Measurements from ENCODE around the gene GCKR.
A peak's percentile ranks its signal among the peaks of the same experiment; 100 is the strongest.

GCKR gene, protein sequence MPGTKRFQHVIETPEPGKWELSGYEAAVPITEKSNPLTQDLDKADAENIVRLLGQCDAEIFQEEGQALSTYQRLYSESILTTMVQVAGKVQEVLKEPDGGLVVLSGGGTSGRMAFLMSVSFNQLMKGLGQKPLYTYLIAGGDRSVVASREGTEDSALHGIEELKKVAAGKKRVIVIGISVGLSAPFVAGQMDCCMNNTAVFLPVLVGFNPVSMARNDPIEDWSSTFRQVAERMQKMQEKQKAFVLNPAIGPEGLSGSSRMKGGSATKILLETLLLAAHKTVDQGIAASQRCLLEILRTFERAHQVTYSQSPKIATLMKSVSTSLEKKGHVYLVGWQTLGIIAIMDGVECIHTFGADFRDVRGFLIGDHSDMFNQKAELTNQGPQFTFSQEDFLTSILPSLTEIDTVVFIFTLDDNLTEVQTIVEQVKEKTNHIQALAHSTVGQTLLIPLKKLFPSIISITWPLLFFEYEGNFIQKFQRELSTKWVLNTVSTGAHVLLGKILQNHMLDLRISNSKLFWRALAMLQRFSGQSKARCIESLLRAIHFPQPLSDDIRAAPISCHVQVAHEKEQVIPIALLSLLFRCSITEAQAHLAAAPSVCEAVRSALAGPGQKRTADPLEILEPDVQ

DNA sequence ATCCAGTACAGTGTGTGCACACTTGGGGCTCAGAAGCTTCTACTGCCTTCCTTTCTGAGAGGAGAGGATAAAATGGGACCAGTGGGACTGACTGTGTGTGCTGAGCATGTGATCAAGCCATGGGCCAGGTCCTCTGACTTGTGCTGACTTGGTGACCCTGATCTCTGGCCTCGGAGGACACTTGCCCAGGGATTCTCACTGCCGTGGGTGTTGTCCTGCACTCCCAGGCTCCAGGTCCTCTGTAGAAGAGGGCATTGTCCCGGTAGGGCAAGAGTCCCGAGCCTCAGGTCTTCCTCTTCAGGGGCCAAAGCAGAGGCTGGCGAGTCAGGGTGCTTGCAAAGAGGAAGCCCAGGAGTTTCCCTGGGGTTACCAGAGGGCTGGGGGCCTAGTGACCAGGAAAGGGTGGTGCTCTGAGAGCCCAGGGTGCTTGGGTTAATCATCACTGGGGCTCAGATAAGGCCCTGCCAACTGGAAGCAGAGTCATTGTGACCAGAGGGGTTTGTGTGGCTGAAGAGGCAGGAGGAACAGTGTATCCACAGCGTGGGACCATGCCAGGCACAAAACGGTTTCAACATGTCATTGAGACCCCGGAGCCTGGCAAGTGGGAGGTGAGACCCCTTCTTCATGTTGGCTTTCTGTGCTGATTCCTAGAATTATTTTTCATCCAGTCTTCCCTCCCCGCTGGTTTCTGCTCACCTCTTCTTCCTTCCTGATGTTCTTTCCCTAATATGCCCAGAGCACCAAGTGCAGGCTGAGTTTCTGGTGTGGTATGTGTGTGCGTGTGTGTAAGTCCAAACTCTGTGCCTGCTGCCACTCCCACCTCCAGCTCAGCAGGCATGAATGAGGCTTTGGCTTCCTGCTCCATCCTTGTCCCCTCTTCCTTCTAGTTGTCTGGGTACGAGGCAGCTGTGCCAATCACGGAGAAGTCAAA is at the start of gene GCKR:
Gene GCKR (plus strand): TSS at position 483 of the 931 bp plus-strand sequence. CDS start 66 bp downstream, at position 549.
- DNase-seq (ENCODE audit: low read depth), result no peak

DNA sequence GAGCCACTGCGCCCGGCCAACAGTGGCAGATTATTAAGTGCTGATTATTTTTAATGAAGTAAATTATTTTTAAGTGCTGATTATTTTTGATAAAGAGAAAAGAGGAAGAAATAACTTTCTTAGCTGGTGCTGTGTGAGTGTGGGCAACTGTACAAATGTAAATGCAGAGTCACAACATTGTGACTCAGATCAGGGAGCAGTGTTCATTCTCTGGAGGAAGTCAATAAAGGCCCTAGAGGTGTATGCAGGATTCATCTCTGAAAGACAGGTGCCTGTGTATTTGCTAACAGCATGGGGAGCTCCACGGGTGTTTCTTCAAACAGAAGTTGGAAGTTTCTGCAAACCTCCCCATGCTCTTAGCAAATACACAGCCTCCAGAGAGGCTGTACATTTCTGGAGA is 48.3 kb upstream of the GCKR start:
- DNase-seq (ENCODE audit: low read depth), result no peak
- H3K4me3 ChIP-seq (ENCODE audit: low read depth, low read length), result no peak overlapping the region

More for the DNA sequence above, at the start of gene GCKR:
- H3K4me3 ChIP-seq (ENCODE audit: low read depth, low read length), result peak within 1 kb of the TSS; percentile 75

DNA sequence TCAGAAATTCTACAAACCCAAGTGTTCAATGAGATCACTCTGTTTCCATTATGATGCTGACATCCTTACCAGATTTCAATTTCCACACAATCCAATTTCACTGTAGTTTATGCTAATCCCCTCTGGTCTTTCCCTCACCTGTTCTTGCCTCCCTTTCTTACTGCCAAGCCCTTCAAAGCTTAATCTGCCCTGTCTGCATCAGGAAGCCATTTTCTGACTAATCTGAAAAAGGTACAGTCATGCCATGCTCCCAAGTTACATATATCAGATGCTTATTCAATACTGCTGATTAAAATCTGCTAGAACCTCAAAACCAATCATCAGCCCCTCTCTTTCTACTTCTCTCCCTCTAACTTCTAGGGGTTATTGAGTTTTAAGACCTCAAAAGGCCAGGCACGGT is 45.5 kb upstream of the GCKR start:
- no peak for DNase-seq (ENCODE audit: low read depth)
- H3K4me3 ChIP-seq (ENCODE audit: low read depth, low read length), result no peak overlapping the region

DNA sequence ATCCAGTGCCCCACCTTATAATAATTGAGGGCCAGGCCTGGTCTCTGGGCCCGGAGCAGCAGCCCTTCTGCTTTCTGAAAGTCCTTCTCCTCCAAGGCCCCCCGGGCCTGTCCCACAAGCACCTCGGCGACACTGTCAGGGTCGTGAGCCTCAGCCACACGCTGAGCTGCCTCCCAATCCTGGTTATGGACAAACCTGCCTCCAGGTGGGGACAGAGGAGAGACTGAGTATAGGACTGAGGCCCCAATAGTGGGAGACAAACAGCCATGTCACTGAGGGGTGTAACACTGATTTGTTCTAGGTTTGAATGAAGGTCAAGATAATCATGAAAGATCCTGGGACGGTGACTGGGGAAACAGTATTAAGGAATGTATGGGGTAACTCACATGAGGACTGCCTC is 42.7 kb upstream of the GCKR start:
- no peak overlapping the region for H3K4me3 ChIP-seq (ENCODE audit: low read depth, low read length)
- DNase-seq (ENCODE audit: low read depth), result no peak

DNA sequence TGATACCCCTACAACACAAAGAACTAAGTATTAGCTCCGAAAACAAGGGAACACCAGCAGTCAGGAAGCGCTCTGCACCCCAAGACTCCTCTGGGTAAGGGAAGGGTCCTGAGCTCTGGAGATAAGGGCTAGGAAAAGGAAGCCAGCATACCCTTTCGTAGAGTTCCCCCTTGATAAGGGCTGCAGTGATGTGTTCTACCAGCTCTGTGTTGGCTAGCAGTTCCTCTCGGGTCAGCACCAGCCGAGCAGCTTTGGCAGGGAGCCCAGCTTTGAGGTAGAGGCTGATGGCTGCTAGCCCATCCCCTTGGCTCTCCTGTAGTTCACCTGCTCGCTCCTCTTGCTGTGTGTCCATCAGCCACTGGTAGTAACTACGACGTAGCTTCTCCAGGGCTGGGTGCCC is 35.5 kb upstream of the GCKR start:
- H3K4me3 ChIP-seq (ENCODE audit: low read depth, low read length), result no peak overlapping the region

DNA sequence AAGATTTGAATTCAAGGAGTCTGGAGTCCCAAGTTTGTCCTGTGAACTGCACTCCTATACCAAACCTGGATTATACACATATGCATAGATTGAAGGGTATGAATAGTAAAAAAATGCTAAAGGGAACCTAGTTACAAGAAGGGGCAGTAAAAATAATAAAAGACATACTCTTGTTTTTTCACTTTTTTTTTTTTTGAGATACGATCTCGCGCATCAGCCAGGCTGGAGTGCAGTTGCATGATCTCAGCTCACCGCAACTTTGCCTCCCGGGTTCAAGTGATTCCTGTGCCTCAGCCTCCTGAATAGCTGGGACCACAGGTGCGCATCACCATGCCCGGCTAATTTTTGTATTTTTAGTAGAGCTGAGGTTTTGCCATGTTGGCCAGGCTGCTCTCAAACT is 32.2 kb upstream of the GCKR start:
- H3K4me3 ChIP-seq (ENCODE audit: low read depth, low read length), result no peak overlapping the region
- DNase-seq (ENCODE audit: low read depth), result no peak

More for the DNA sequence above, 35.5 kb upstream of the GCKR start:
- DNase-seq (ENCODE audit: low read depth), result no peak

DNA sequence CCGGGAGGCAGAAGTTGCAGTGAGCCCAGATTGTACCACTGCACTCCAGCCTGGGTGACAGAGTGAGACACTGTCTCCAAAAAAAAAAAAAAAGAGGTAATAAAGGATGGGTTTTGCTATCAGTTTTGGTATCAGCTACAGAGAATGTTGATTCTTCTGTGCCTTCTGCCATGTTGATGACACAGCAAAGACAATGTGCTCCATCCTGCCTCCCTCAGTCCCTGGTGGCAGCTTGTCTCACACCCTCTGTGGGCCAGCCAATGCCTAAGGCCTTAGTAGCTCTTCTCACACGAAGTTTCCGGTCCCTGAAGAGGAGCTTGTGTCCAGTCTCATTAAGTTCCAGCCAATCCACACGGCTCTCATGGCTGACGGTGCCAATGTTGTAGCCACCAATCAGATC is 24.7 kb upstream of the GCKR start:
- H3K4me3 ChIP-seq (ENCODE audit: low read depth, low read length), result no peak overlapping the region

DNA sequence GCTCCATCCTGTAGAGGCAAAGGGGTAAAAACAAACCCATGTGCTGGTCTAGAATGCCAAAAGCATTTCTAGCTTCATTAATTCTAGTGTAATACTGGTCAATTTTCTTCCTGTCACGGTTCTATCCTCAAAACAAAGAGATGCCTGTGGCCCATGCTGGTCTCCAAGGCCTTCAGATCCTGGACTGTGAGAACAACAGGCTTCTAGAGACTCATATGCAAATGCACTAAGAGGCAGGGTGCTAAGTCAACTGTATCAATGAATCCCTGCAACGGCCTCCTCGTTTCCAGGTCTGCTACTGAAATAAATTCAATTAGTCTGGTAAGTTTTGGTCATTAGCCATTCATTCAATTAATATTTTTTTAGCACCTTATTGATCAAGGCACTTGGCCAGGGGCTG is 11.1 kb upstream of the GCKR start:
- no peak for DNase-seq (ENCODE audit: low read depth)
- H3K4me3 ChIP-seq (ENCODE audit: low read depth, low read length), result no peak overlapping the region

More for the DNA sequence above, 24.7 kb upstream of the GCKR start:
- DNase-seq (ENCODE audit: low read depth), result no peak

DNA sequence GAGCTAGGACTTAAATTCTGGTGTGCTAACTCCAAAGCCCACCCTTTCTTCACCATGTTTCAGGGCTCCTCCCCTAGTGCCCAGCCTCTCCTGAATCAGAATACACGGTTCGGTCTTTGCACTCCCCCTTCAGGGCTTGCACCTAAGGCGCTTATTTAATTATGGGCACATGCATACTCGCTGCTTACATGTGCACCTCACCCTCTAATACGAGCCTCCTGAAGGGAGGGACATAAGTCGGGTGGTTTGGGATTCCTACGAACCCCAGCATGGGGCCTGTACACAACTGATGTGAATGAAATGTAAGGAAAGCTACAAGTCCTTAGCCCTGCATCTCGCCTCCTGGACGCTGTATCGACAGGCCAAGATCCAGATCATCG is 7.5 kb upstream of the GCKR start:
- no peak for DNase-seq (ENCODE audit: low read depth)
- H3K4me3 ChIP-seq (ENCODE audit: low read depth, low read length), result peak overlapping the region; percentile 77

DNA sequence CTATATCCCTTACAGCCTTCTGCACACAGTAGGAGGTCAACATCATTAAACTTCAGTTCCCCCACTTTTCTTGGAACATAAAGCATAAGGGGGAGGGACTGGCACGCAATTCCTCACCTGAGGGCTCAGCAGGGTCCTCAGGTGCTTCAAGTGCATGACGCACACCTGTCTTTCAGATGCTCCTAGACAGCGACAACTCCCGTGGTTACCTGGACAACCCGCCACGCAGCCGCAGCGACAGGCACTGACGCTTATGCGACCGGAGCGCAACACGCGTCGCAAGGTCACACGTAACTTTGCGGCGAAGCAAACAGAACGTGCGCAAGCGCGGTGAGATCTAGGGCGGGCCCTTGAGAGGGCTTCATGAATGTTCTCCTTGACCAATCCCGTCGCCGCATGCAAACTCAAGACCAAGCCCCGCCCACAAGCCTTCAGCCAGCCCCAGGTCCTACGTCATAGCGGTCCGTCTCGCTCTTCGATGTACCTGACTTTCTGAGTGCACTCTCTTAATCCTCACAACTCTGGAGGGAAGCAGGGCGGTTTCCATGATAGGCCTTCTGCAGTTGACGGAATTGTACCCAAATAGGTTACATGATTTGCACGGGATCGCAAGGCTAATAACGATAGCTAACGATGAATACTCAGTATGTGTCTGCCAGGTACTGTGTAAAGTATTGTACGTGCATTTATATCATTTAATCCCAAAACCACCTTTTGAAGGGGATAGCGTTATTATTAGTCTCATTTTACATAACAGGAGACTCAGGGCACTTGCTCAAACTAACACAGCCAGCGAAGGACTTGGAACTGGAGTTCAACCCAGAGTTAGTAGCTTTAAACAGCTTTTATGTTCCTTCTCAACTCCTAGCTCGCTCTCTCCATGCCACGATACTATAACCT is 6.9 kb upstream of the GCKR start, which contains the start of gene IFT172:
Gene IFT172 (minus strand): TSS at position 246 of the 900 bp plus-strand sequence. CDS start 90 bp downstream, at position 156.
- H3K4me3 ChIP-seq (ENCODE audit: low read depth, low read length), result peak within 1 kb of the TSS; percentile 77
- peak; percentile 95 for DNase-seq (ENCODE audit: low read depth)

DNA sequence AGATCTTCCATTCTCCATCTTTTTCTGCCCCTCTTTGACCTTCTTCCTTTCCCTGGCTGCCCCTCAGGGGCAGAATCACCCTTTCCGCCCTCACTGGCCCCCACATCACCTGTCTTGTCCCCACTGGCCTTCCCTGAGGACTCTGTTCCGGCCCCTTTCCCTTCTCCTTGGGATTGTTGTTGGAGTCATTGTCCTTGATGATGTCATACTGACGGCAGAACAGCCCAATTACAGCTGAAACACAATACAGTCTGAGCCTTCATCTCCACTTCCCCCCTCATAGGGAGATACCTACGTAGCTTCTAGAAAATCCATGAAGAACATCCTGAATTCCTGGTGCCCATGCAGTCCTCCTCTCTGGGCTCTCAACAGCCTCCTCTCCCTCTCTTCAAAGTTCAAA is 4.1 kb upstream of the GCKR start:
- no peak overlapping the region for H3K4me3 ChIP-seq (ENCODE audit: low read depth, low read length)
- no peak for DNase-seq (ENCODE audit: low read depth)

DNA sequence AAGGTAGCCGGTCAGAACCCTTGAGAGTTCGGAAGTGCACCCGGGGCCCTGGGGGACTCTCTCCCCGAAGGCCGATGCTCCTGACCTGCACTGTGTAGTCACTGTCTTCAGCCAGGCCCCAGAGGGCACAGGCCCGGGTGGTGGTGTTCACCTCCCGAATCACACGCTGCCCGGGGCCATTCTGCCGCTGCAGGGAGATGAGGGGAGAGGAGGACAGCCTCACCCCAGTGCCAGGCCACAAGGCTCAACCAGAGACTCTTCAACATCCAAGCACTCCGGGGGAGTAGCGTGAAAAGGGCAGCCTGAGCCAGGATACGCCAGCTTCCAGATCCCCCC is 2.7 kb upstream of the GCKR start:
- peak overlapping the region; percentile 75 for H3K4me3 ChIP-seq (ENCODE audit: low read depth, low read length)
- no peak for DNase-seq (ENCODE audit: low read depth)

DNA sequence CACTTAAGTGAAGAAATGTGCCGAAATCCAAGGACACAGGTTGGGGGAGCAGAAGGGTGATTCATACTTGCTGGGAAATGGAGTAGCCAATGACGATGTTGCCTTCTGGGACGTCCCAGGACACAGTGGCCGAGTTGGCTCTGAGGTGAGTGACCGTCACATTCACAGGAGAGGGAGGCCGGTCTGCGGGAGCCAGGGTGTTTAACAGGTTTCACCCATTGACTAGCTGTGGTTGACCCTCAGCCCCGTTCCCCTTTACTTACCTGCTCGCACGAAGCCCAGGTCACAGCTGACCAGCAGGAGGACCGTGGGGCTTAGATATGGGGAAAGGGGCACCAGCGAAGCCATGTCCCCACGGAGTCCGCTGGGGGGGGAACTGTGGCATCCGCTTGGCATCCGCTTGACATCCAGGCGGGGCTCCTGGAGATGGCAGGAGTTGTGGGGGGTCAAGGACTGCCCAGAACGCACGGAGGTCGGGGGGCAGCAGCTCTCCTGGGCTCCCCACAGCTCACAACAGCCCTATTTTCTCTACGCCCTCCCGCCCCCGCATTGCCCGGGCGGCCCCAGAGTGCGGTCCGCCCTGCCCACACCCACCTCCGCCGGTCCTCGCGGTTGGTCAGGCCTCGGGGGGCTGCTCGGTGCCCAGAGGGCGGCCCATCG is 2.2 kb upstream of the GCKR start:
- peak; percentile 41 for DNase-seq (ENCODE audit: low read depth)
- H3K4me3 ChIP-seq (ENCODE audit: low read depth, low read length), result peak overlapping the region; percentile 75

DNA sequence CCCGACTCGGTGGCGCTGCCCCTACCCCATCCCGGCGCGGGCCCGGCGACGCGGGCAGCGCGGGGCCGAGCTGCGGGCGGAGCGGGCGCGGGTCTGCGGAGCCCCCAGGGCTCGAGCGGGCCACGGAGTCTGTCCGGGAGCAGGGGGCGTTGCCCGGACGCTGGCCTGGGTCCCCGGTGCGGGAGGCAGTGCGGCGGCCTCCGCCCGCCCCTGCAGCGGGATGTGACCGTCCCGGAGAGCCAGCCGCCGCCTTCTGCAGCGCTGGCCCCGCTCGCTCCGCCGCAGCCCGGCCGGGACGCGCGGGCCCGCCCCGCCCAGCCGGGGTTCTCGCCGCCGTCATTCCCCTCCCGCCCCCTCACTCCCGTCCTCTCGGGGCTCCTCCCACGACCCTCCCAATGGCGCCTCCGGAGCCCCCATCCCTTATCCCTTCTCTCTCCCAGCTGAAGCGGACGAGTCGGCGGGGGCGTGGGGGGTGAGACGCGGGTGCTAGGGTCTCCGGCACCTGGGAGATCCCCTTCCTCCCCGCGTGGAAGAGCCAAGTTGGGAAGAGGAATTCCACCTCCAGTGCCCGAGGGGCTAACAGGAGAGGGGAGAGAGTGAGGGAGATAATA is 1.6 kb upstream of the GCKR start, which contains the start of gene FNDC4:
Gene FNDC4 (minus strand): TSS at position 257 of the 611 bp plus-strand sequence. CDS start 521 bp downstream, outside the sequence.
- DNase-seq (ENCODE audit: low read depth), result no peak
- peak within 1 kb of the TSS; percentile 75 for H3K4me3 ChIP-seq (ENCODE audit: low read depth, low read length)

DNA sequence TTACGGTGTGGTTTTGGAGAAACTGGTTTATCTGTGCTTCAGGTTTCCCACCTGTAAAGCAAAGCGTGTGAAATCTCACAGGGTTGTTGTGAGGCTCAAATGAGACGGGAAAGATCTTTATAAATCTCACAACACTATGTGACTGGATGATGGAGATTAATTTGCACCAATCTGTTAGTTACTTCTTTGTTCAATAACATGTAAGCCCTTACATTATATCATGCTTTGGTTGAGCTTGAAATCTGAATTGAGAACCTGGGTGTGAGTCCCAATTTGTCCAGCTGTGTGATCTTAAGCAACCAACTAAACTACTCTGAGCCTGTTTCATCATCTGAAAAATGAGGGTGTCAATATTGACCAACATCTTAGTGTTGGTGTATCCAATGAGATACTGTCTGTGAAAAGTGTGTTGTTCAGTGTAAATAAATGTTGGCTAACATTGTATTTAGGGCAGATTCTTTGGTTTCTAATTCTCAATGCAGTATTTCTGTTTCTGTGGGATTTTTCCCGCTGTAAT is 741 bp upstream of the GCKR start:
- DNase-seq (ENCODE audit: low read depth), result no peak
- peak overlapping the region; percentile 75 for H3K4me3 ChIP-seq (ENCODE audit: low read depth, low read length)

DNA sequence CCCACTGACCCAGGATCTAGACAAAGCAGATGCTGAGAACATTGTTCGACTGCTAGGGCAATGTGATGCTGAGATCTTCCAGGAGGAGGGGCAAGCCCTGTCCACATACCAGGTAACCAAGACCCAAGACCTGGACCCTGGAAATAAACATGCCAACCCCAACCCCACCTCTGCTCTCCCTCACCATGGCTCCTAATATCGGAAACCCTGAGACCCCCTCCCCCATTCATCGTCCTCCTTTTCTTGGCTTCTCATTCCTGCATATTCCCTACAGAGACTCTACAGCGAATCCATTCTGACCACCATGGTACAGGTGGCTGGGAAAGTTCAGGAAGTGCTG is 619 bp downstream of the GCKR start:
- no peak for DNase-seq (ENCODE audit: low read depth)

DNA sequence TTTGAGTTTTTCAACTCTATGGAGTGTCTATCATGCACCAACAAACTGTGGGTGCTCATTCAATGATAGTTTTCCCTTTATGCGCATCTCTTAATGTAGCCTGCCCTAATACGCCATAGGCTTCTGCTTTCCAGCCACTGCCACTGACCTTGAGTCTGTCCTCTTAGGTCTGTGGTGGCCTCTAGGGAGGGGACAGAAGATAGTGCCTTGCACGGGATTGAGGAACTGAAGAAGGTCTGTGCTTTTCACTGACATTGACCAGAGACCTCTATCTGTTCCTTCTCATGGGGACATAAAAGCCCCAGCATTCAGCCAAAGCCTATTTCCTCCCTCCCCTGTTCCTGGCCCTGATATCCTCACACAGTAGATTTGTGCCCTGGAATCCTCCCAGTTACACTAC is 2.3 kb downstream of the GCKR start:
- DNase-seq (ENCODE audit: low read depth), result no peak
- H3K4me3 ChIP-seq (ENCODE audit: low read depth, low read length), result no peak overlapping the region

More for the DNA sequence above, 619 bp downstream of the GCKR start:
- no peak overlapping the region for H3K4me3 ChIP-seq (ENCODE audit: low read depth, low read length)

DNA sequence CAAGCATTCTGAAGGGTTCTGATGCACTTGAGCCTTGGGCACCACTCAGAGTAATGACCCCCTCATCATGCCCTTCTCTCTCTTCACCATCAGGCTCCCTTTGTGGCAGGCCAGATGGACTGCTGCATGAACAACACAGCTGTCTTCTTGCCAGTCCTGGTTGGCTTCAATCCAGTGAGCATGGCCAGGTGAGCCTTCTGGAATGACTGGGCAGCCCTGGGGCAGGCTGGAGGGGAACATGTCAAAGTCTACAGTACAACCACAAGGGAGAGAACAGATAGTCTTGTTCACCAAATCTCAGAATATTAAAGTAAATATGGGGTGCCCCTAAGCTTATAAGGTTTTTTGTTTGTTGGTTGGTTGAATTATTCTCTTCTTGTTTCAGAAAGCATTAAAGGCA is 4.4 kb downstream of the GCKR start:
- no peak overlapping the region for H3K4me3 ChIP-seq (ENCODE audit: low read depth, low read length)
- DNase-seq (ENCODE audit: low read depth), result no peak

Data from skeletal muscle cell (primary cell).